Esophagus muscularis mucosa (tissue), 4 donors: ENCODE results near the gene PCDHGA12.

Source experiments
- CTCF ChIP-seq, 3 experiments: fragments of 200-600 bp in 2 of 3; fragments of 450-650 bp in 1 of 3; sonication (generic) in 2 of 3; IDR thresholded peaks; one replicate each; pipeline ENCODE4 v1.5.1; 2017 to 2019; ENCODE audit warnings: antibody characterized with exemption in 3 of 3, mild to moderate bottlenecking in 2 of 3, moderate library complexity in 1 of 3
- EP300 ChIP-seq: sonication (generic); formaldehyde crosslinking; IDR thresholded peaks from one replicate; pipeline ENCODE4 v1.6.1; 2017; ENCODE audit warnings: antibody characterized with exemption
- POLR2A ChIP-seq: fragments of 450-650 bp; IDR thresholded peaks from one replicate; pipeline ENCODE4 v1.6.1; 2017; ENCODE audit warnings: antibody characterized with exemption, moderate library complexity, mild to moderate bottlenecking, low read depth
- POLR2AphosphoS5 ChIP-seq, 2 donors: sonication (generic); formaldehyde crosslinking; IDR thresholded peaks; one replicate each; pipeline ENCODE4 v1.6.1; 2017; ENCODE audit warnings: antibody characterized with exemption in 2 of 2

GRCh38 chr5:141419074-141419880 is 11.0 kb upstream of the PCDHGA12 start:
- TF ChIP-seq CTCF (IDR thresholded peaks at IDR 0.05) (no peak), POLR2A (no peak), EP300 (no peak), POLR2AphosphoS5 (IDR thresholded peaks at IDR 0.05) (no peak)
